ENCODE data around the gene ATG2A. TPM values are rescaled to one million over a fixed set of nuclear protein-coding genes. Genes with fewer than 3 reads are reported as not detected.
A peak's percentile ranks its signal among the peaks of the same experiment; 100 is the strongest.

ATG2A gene
- total RNA-seq, 1 experiment from 2014 or later, result 24.7 TPM

- no peak for TF ChIP-seq POLR2A (IDR thresholded peaks at IDR 0.05; ENCODE audit: borderline replicate concordance, extremely low read depth, insufficient read depth, insufficient read length)
Measured at GRCh38 chr11:64890522-64890939, 26.5 kb downstream of the ATG2A start (continued).

- Histone ChIP-seq H4K20me1 (ENCODE audit: insufficient read depth) (no peaks in the 10 kb centered on the region), H3K9ac (ENCODE audit: low read length) (peak overlapping the region; percentile 5; the same call in 1 of the 2 replicates), H2AFZ (ENCODE audit: low read depth, low read length, poor library complexity, severe bottlenecking) (no peak overlapping the region), H3K27ac (ENCODE audit: low read depth, low read length) (no peak overlapping the region; the same call in 1 of the 2 replicates), H3K9me2 (ENCODE audit: insufficient read depth) (no peaks in the 10 kb centered on the region), H3K27me3 (ENCODE audit: insufficient read depth, low read length) (no peaks in the 10 kb centered on the region), H3K9me3 (ENCODE audit: control insufficient read depth in 1 of 2, insufficient read depth in 1 of 2, low read depth in 1 of 2, low read length in 2 of 2) (no peaks in the 10 kb centered on the region), H3K4me1 (ENCODE audit: control insufficient read depth in 1 of 2, insufficient read depth in 2 of 2, low read length in 2 of 2) (peaks cover 7 to 39% of the 10 kb centered on the region in 2 experiments; a peak in 3 of 4 replicates), H3K4me2 (ENCODE audit: low read length) (peak overlapping the region; percentile 89), H3K4me3 (replicated peaks in 1 of 2; ENCODE audit: low read depth in 1 of 2, low read length in 2 of 2) (no peak overlapping the region), H3K79me2 (ENCODE audit: insufficient read depth, low read length) (no peaks in the 10 kb centered on the region), H3K36me3 (ENCODE audit: control insufficient read depth in 1 of 2, insufficient read depth in 2 of 2, low read length in 2 of 2) (no peaks in the 10 kb centered on the region)
- intact Hi-C loops (cut with micrococcal nuclease), result loop anchor here (5.0 kb wide), 1 partner anchor 102 kb away; no protein-coding TSS in a partner anchor
- ChIA-PET CTCF (interaction anchor here (2.3 to 10.8 kb wide), 2 partner anchors 40 to 45 kb away, joined by 10 to 112 read pairs; partner anchors contain the start of gene CDC42BPG), POLR2A (interaction anchor here (1.2 kb wide), 1 partner anchor 34 kb away, joined by 4 read pairs; no protein-coding TSS in a partner anchor), RAD21 (ENCODE audit: low non-redundant PET in 1 of 2, low total read pairs in 2 of 2, uncharacterized antibody in 2 of 2, unreplicated experiment in 2 of 2) (interaction anchor here in 1 of 2 experiments (1.2 kb wide), 1 partner anchor 42 kb away, joined by 3 read pairs; no protein-coding TSS in a partner anchor)
- no peak for ATAC-seq
- no peak for DNase-seq (ENCODE audit: low read depth, low spot score)
- TF ChIP-seq TCF7L2 (IDR thresholded peaks at IDR 0.05; ENCODE audit: borderline replicate concordance, extremely low read depth, insufficient read depth, insufficient read length), result no peak
- TF ChIP-seq EZH2 (IDR thresholded peaks at IDR 0.05), result no peak
- TF ChIP-seq FOSL1 (IDR thresholded peaks at IDR 0.05; ENCODE audit: low read depth), result no peak
- no peak for TF ChIP-seq CBX3 (IDR thresholded peaks at IDR 0.05; ENCODE audit: low read depth)
- TF ChIP-seq EGR1 (IDR thresholded peaks at IDR 0.05; ENCODE audit: low read depth), result no peak
- no peak for TF ChIP-seq RAD21 (IDR thresholded peaks at IDR 0.05; ENCODE audit: low read depth)
- TF ChIP-seq ZBTB33 (IDR thresholded peaks at IDR 0.05; ENCODE audit: extremely low read depth, insufficient replicate concordance, low read length), result no peak
- TF ChIP-seq EZH2phosphoT487 (IDR thresholded peaks at IDR 0.05; ENCODE audit: borderline replicate concordance), result no peak
- BruUV-seq (replicated peaks), result no TSS peak
Measured at GRCh38 chr11:64888729-64889511, 28.1 kb downstream of the ATG2A start.

All from HCT116 (cell line).